A673 (cell line): ENCODE results near the gene OSBP2.

Source experiments
- EZH2 ChIP-seq: fragments of 200-600 bp; sonication (generic); IDR thresholded peaks from 2 replicates; pipeline ENCODE4 v1.6.1; 2017; ENCODE audit warnings: borderline replicate concordance, low read depth, mild to moderate bottlenecking, mixed read lengths, antibody characterized with exemption, low read length; ENCODE audit not compliant: poor library complexity, severe bottlenecking
- TF ChIP-seq, protein P1 (sequence below): fragments of 300-800, 200-600 bp; sonication (generic); conservative IDR thresholded peaks from 2 replicates; pipeline ENCODE4 v1.5.1; 2017; ENCODE audit warnings: low read depth, mild to moderate bottlenecking, antibody characterized with exemption, low read length, moderate library complexity, mixed read lengths

DNA sequence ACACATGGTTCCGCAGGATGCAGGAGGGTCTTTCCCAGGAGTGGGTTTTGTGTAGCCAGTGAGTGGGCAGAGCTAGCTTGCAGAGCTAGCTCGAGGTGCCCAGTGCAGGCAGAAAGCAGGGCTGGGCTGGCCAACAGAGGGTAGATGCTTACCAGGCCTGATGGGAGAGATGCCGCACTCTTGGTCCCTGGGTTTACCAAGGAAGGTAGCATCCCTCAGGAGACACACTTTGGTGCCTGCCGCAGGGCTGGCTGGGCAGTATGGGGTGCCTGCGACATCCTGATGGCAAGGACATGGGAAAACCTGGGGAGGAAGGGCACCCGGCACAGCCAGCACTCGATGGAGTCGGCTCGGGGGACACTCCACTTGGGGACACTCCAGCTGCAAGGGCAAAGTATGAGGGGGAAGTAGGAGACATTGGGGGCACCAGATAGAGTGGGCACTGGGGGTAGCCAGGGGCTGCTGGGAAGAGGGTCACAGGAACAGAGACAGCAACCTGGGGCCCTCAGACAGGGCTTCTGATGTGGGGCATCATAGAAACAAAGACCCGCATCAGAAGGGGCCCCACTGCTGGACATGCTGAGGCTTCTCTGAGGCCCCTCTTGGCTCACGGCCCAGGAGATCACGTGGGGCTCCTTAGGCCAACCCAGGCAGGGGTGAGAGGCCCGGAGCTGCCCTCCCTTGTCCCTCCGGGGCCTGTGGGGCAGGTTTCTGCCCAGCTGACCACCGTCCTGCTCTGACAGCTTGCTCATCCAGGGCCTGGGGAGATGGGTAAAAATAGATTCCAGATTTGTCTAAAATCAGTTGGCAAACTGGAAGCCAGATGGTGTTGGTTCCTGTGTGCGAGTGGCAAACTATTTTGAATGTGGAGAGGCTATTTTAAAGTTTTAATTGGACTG, 184.1 kb downstream of the OSBP2 start:
- TF ChIP-seq, protein P1, sequence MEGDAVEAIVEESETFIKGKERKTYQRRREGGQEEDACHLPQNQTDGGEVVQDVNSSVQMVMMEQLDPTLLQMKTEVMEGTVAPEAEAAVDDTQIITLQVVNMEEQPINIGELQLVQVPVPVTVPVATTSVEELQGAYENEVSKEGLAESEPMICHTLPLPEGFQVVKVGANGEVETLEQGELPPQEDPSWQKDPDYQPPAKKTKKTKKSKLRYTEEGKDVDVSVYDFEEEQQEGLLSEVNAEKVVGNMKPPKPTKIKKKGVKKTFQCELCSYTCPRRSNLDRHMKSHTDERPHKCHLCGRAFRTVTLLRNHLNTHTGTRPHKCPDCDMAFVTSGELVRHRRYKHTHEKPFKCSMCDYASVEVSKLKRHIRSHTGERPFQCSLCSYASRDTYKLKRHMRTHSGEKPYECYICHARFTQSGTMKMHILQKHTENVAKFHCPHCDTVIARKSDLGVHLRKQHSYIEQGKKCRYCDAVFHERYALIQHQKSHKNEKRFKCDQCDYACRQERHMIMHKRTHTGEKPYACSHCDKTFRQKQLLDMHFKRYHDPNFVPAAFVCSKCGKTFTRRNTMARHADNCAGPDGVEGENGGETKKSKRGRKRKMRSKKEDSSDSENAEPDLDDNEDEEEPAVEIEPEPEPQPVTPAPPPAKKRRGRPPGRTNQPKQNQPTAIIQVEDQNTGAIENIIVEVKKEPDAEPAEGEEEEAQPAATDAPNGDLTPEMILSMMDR: no peak
- TF ChIP-seq EZH2: no peak
